K562 (cell line): ENCODE measurements around the gene NR5A1. TPM values are rescaled to one million over a fixed set of nuclear protein-coding genes. Genes with fewer than 3 reads are reported as not detected.
A peak's percentile ranks its signal among the peaks of the same experiment; 100 is the strongest.

ENCODE experiments used
- ATAC-seq: fragments of 200-7000 bp; cut with Tn5 transposase; 3 replicates; pipeline ENCODE4 v1.9.1; 2020; ENCODE audit warnings: moderate library complexity
- BruUV-seq: library from RNA; stranded (reverse); fragments of 400-500 nt; replicated peaks from 2 replicates; lab custom pipeline; 2021; lab: Mats Ljungman, UMichigan
- CTCF ChIA-PET: fragments of 300-600 bp; formaldehyde crosslinking; extraction: SDS; loops from one replicate; lab custom pipeline; 2021; ENCODE audit warnings: low intra/inter-chr PET ratio; lab: Yijun Ruan, JAX
- POLR2A ChIA-PET: fragments of 300-600, 350-650 bp; sonication (Branson Sonifier 250); formaldehyde crosslinking; extraction: SDS; loops from one replicate; lab custom pipeline; 2021; ENCODE audit warnings: antibody characterized with exemption, inconsistent platforms; lab: Yijun Ruan, JAX
- DNase-seq, 4 experiments: peaks; one replicate each; pipeline versions ENCODE4 v3.0.0 to v3.0.0-alpha.2; 2011 to 2018; ENCODE audit warnings: low spot score in 3 of 4, mixed read lengths in 3 of 4; ENCODE audit errors: extremely low read depth in 1 of 4
- FAIRE-seq: peaks from 2 replicates; lab custom pipeline; 2011; peaks lifted over from hg19 to GRCh38; lab: Jason Lieb, UNC
- H2AFZ ChIP-seq: 2 replicates; pipeline ENCODE4 v1.6.0; 2011; ENCODE audit warnings: low read depth, low read length, control low read depth, inconsistent platforms
- H3K27ac ChIP-seq: fragments of 200-600 bp; 3 replicates; pipeline ENCODE4 v1.8.0; 2011; ENCODE audit warnings: low read depth, mild to moderate bottlenecking, control low read depth, inconsistent platforms, low read length, moderate library complexity, mixed read lengths; ENCODE audit errors: extremely low read depth
- H3K27me3 ChIP-seq, 2 experiments: fragments of 300-600 bp in 1 of 2; 2 replicates in 1 of 2; 3 replicates in 1 of 2; pipeline versions ENCODE4 v1.6.0 to v1.8.0; 2011; ENCODE audit warnings: inconsistent platforms in 2 of 2, low read length in 2 of 2, mild to moderate bottlenecking in 1 of 2, mixed read lengths in 1 of 2, moderate library complexity in 1 of 2; ENCODE audit not compliant: control insufficient read depth in 2 of 2, insufficient read depth in 2 of 2
- H3K36me3 ChIP-seq: fragments of 300-600 bp; 3 replicates; pipeline ENCODE4 v1.8.0; 2011; ENCODE audit warnings: mild to moderate bottlenecking, low read length, inconsistent platforms; ENCODE audit not compliant: control insufficient read depth, insufficient read depth
- H3K4me1 ChIP-seq, 2 experiments: fragments of 200-600 bp in 1 of 2; replicated peaks in 1 of 2; 2 replicates in 1 of 2; 3 replicates in 1 of 2; pipeline versions ENCODE4 v1.5.1 to v1.8.0; 2011; ENCODE audit warnings: inconsistent platforms in 2 of 2, low read length in 2 of 2, mild to moderate bottlenecking in 1 of 2, mixed read lengths in 1 of 2, moderate library complexity in 1 of 2; ENCODE audit not compliant: control insufficient read depth in 2 of 2, insufficient read depth in 2 of 2
- H3K4me2 ChIP-seq: 2 replicates; pipeline ENCODE4 v1.6.1; 2011; ENCODE audit warnings: low read length, control low read depth, inconsistent platforms, mixed read lengths; ENCODE audit not compliant: insufficient read depth
- H3K4me3 ChIP-seq: fragments of 200-600 bp; sonication (generic), shearing (Covaris generic); 2 replicates; pipeline ENCODE4 v1.5.1; 2016; ENCODE audit warnings: control low read depth, inconsistent platforms
- H3K79me2 ChIP-seq: fragments of 200-600 bp; 3 replicates; pipeline ENCODE4 v1.8.0; 2011; ENCODE audit warnings: low read length, inconsistent platforms; ENCODE audit not compliant: control insufficient read depth, insufficient read depth
- H3K9ac ChIP-seq, 2 experiments: 2 replicates each; pipeline versions ENCODE4 v1.6.0 to v1.6.1; 2011; ENCODE audit warnings: low read depth in 2 of 2, low read length in 2 of 2, control low read depth in 1 of 2, inconsistent platforms in 1 of 2, mild to moderate bottlenecking in 1 of 2, mixed read lengths in 1 of 2; ENCODE audit not compliant: insufficient read depth in 1 of 2
- H3K9me1 ChIP-seq: one replicate; pipeline ENCODE4 v1.6.0; 2011; ENCODE audit warnings: inconsistent platforms, mild to moderate bottlenecking, low read length, moderate library complexity; ENCODE audit not compliant: control insufficient read depth, insufficient read depth
- H3K9me3 ChIP-seq: replicated peaks from 2 replicates; pipeline ENCODE4 v1.5.1; 2011; ENCODE audit warnings: low read depth, low read length, inconsistent platforms; ENCODE audit not compliant: control insufficient read depth, insufficient read depth
- H4K20me1 ChIP-seq: replicated peaks from 2 replicates; pipeline ENCODE4 v1.6.1; 2011; ENCODE audit warnings: low read length, inconsistent platforms, mixed read lengths; ENCODE audit not compliant: control insufficient read depth, insufficient read depth
- BHLHE40 ChIP-seq: IDR thresholded peaks from 2 replicates; pipeline ENCODE4 v1.6.1; 2011; ENCODE audit warnings: low read length, improper control_type of control experiment
- FUS ChIP-seq: fragments of 200-400 bp; formaldehyde crosslinking; optimal IDR thresholded peaks from 2 replicates; pipeline ENCODE3; 2017; ENCODE audit warnings: low read depth, low read length
- HDAC1 ChIP-seq, 2 experiments: fragments of 450-650 bp; IDR thresholded peaks; 2 replicates each; pipeline ENCODE4 v1.6.1; 2016 to 2017; ENCODE audit warnings: inconsistent platforms in 1 of 2, mild to moderate bottlenecking in 1 of 2, moderate library complexity in 1 of 2
- MCM5 ChIP-seq: fragments of 450-650 bp; IDR thresholded peaks from 2 replicates; pipeline ENCODE4 v1.6.1; 2016; ENCODE audit warnings: low read depth
- NELFE ChIP-seq: IDR thresholded peaks from 2 replicates; pipeline ENCODE4 v1.6.1; 2011; ENCODE audit warnings: mild to moderate bottlenecking; ENCODE audit not compliant: insufficient read depth, insufficient read length
- SMAD2 ChIP-seq: fragments of 150-350 bp; IDR thresholded peaks from 2 replicates; pipeline ENCODE4 v1.6.1; 2014; ENCODE audit warnings: low read depth, mild to moderate bottlenecking, low read length
- STAT6 ChIP-seq: sonication (generic); formaldehyde crosslinking; IDR thresholded peaks from 2 replicates; pipeline ENCODE4 v1.8.1; 2023; ENCODE audit warnings: mild to moderate bottlenecking, missing genetic modification reagents
- ZBTB12 ChIP-seq: fragments of 250-450 bp; sonication (Bioruptor Pico); IDR thresholded peaks from 2 replicates; pipeline ENCODE4 v1.4.0; 2020
- ZBTB33 ChIP-seq: sonication (generic); formaldehyde crosslinking; IDR thresholded peaks from 2 replicates; pipeline ENCODE4 v1.8.1; 2023; ENCODE audit warnings: mild to moderate bottlenecking, missing genetic modification reagents
- ZNF445 ChIP-seq: fragments of 250-450 bp; sonication (Bioruptor Pico); IDR thresholded peaks from 2 replicates; pipeline ENCODE4 v1.4.0; 2020; ENCODE audit warnings: low read depth, mild to moderate bottlenecking, moderate library complexity
- WGBS: fragments of 100-300 bp; shearing (Covaris generic); methylation state at CpG from one replicate; pipeline ENCODE4 v1.1.6; 2016; ENCODE audit warnings: low coverage, mixed read lengths; ENCODE audit not compliant: insufficient coverage; ENCODE audit errors: missing lambda C conversion rate; 5-methylcytosine and 5-hydroxymethylcytosine counted together
- in situ Hi-C: fragments of 300-500 bp; cut with MboI; formaldehyde crosslinking; loops from 4 replicates; pipeline ENCODE4 v1.15.0; 2018; ENCODE audit warnings: inconsistent platforms, mixed read lengths
- intact Hi-C: fragments of 100-400 bp; cut with micrococcal nuclease; formaldehyde crosslinking; loops from 2 replicates; pipeline ENCODE4 v1.14.2; 2022
- polyA plus RNA-seq, 8 experiments: library from polyadenylated mRNA; depleted of rRNA in 4 of 8; stranded (reverse) in 5 of 8; unstranded in 3 of 8; fragments of >200 nt; fragmentation: Nextera tagmentation in 2 of 8; fragmentation: Illumina TruSeq in 1 of 8; extraction: Ambion mirVana in 2 of 8; extraction: Trizol in 1 of 8; gene quantifications; 2 replicates each; pipeline versions ENCODE4 v1.2.1 to v1.2.3, GENCODE V29; 2011 to 2014; ENCODE audit warnings: inconsistent platforms in 1 of 8, missing spikeins in 1 of 8
- total RNA-seq, 7 experiments: library from RNA; depleted of rRNA in 6 of 7; stranded (reverse); fragments of >200 nt in 6 of 7; fragmentation: Illumina TruSeq in 2 of 7; extraction: Trizol in 2 of 7; gene quantifications; 2 replicates each; pipeline versions ENCODE4 v1.2.1 to v1.2.3, GENCODE V29; 2011 to 2021; ENCODE audit warnings: low replicate concordance in 1 of 7

Gene NR5A1
- total and polyA plus RNA-seq, 9 of the 15 experiments (the other 6 are each of a cell fraction or from before 2014, with no cell fraction given), result 0.11 to 0.32 (median 0.20) TPM; not detected in 6

GRCh38 chr9:124527781-124528180, 20.6 kb upstream of the NR5A1 start:
- no peak overlapping the region for H3K4me2 ChIP-seq
- ATAC-seq (no peak), FAIRE-seq (no peak), DNase-seq (no peak)
- H3K4me1 ChIP-seq, result no peaks in the 10 kb centered on the region; a peak in 1 of 5 replicates
- H3K9ac ChIP-seq, result no peak overlapping the region
- H3K36me3 ChIP-seq, result peaks cover 68% of the 10 kb centered on the region
- H3K27ac ChIP-seq, result peak overlapping the region; percentile 26; the same call in 1 of the 3 replicates
- no TSS peak for BruUV-seq
- H3K9me1 ChIP-seq, result no peaks in the 10 kb centered on the region
- no peaks in the 10 kb centered on the region for H3K27me3 ChIP-seq
- H3K79me2 ChIP-seq, result no peaks in the 10 kb centered on the region
- in situ Hi-C loops, result no loop called here
- CTCF ChIA-PET, result no interaction called here
- WGBS, result 67% methylated on average over 3 of the region's 3 CpGs
- H3K4me3 ChIP-seq, result no peak overlapping the region
- POLR2A ChIA-PET, result interaction anchor here (0.6 to 2.5 kb wide), 4 partner anchors 9 to 173 kb away, joined by 3 to 13 read pairs (median 3); no protein-coding TSS in a partner anchor
- H4K20me1 ChIP-seq, result no peaks in the 10 kb centered on the region; the same call in none of the 2 replicates
- intact Hi-C loops, result no loop called here
- no peak overlapping the region for H2AFZ ChIP-seq
- TF ChIP-seq FUS (no peak), ZBTB12 (CRISPR knock-in tag) (no peak), ZNF445 (CRISPR knock-in tag) (no peak), ZBTB33 (CRISPR knock-in tag) (no peak), STAT6 (CRISPR knock-in tag) (no peak), MCM5 (no peak), SMAD2 (no peak), NELFE (no peak), BHLHE40 (no peak), HDAC1 (IDR thresholded peaks at IDR 0.05) (no peak)
- H3K9me3 ChIP-seq, result no peaks in the 10 kb centered on the region
